ENCODE measurements around the gene PTPA.

GRCh38 chr9:129100383-129101169 is 10.6 kb upstream of the PTPA start:
- TF ChIP-seq CTCF (conservative IDR thresholded peaks at IDR 0.05; ENCODE audit: low read depth, low read length) = no peak
- no peak for TF ChIP-seq POLR2A (IDR thresholded peaks at IDR 0.05; ENCODE audit: low read depth, low read length)

Measured in IMR-90 (cell line).